HEK293 (cell line): ENCODE results near the gene HMGN4.

Source experiments
- CTCF ChIP-seq: fragments of 450-650 bp; formaldehyde crosslinking; IDR thresholded peaks from 2 replicates; pipeline ENCODE4 v1.5.1; 2016; ENCODE audit warnings: missing biosample characterization, missing genetic modification characterization
- KLF1 ChIP-seq: fragments of 450-650 bp; formaldehyde crosslinking; IDR thresholded peaks from 2 replicates; pipeline ENCODE4 v1.5.1; 2016; ENCODE audit warnings: missing biosample characterization, missing genetic modification characterization
- KLF10 ChIP-seq: fragments of 450-650 bp; IDR thresholded peaks from 2 replicates; pipeline ENCODE4 v1.5.1; 2018; ENCODE audit warnings: missing biosample characterization, mild to moderate bottlenecking, missing genetic modification characterization
- KLF16 ChIP-seq: fragments of 450-650 bp; formaldehyde crosslinking; IDR thresholded peaks from 2 replicates; pipeline ENCODE4 v1.5.1; 2017; ENCODE audit warnings: missing biosample characterization, missing genetic modification characterization
- OVOL3 ChIP-seq: fragments of 450-650 bp; formaldehyde crosslinking; IDR thresholded peaks from 2 replicates; pipeline ENCODE4 v1.5.1; 2016; ENCODE audit warnings: missing biosample characterization, missing genetic modification characterization
- SP7 ChIP-seq: fragments of 450-650 bp; formaldehyde crosslinking; IDR thresholded peaks from 2 replicates; pipeline ENCODE4 v1.5.1; 2016; ENCODE audit warnings: missing biosample characterization, missing genetic modification characterization
- ZBTB17 ChIP-seq: fragments of 450-650 bp; formaldehyde crosslinking; IDR thresholded peaks from 2 replicates; pipeline ENCODE4 v1.5.1; 2016; ENCODE audit warnings: missing biosample characterization, missing genetic modification characterization
- ZNF132 ChIP-seq: fragments of 450-650 bp; formaldehyde crosslinking; IDR thresholded peaks from 2 replicates; pipeline ENCODE4 v1.5.1; 2017; ENCODE audit warnings: missing biosample characterization, missing genetic modification characterization, borderline replicate concordance
- ZNF138 ChIP-seq: fragments of 450-650 bp; formaldehyde crosslinking; IDR thresholded peaks from 2 replicates; pipeline ENCODE4 v1.5.1; 2016; ENCODE audit warnings: missing biosample characterization, missing genetic modification characterization, borderline replicate concordance
- ZNF266 ChIP-seq: fragments of 450-650 bp; formaldehyde crosslinking; IDR thresholded peaks from 2 replicates; pipeline ENCODE4 v1.5.1; 2016; ENCODE audit warnings: missing biosample characterization, missing genetic modification characterization, low read depth
- ZNF324 ChIP-seq: fragments of 450-650 bp; formaldehyde crosslinking; IDR thresholded peaks from 2 replicates; pipeline ENCODE4 v1.5.1; 2016; ENCODE audit warnings: missing biosample characterization, missing genetic modification characterization
- ZNF449 ChIP-seq: fragments of 450-650 bp; formaldehyde crosslinking; IDR thresholded peaks from 2 replicates; pipeline ENCODE4 v1.5.1; 2017; ENCODE audit warnings: missing biosample characterization, mild to moderate bottlenecking, missing genetic modification characterization, moderate library complexity
- ZNF501 ChIP-seq: fragments of 450-650 bp; formaldehyde crosslinking; IDR thresholded peaks from 2 replicates; pipeline ENCODE4 v1.5.1; 2016; ENCODE audit warnings: missing biosample characterization, missing genetic modification characterization
- ZNF600 ChIP-seq: fragments of 450-650 bp; formaldehyde crosslinking; IDR thresholded peaks from 2 replicates; pipeline ENCODE4 v1.5.1; 2016; ENCODE audit warnings: missing biosample characterization, missing genetic modification characterization
- ZNF626 ChIP-seq: fragments of 450-650 bp; sonication (Bioruptor Pico); formaldehyde crosslinking; IDR thresholded peaks from 2 replicates; pipeline ENCODE4 v1.5.1; 2018; ENCODE audit warnings: missing biosample characterization, missing genetic modification characterization, inconsistent platforms
- ZNF658 ChIP-seq: fragments of 450-650 bp; formaldehyde crosslinking; IDR thresholded peaks from 2 replicates; pipeline ENCODE4; 2016; ENCODE audit warnings: missing biosample characterization, missing genetic modification characterization
- ZNF664 ChIP-seq: fragments of 450-650 bp; formaldehyde crosslinking; IDR thresholded peaks from 2 replicates; pipeline ENCODE4 v1.5.1; 2016; ENCODE audit warnings: missing biosample characterization, missing genetic modification characterization
- ZNF76 ChIP-seq: fragments of 450-650 bp; formaldehyde crosslinking; IDR thresholded peaks from 2 replicates; pipeline ENCODE4; 2016; ENCODE audit warnings: low read depth, missing biosample characterization, missing genetic modification characterization, borderline replicate concordance
- ZNF777 ChIP-seq: fragments of 450-650 bp; formaldehyde crosslinking; IDR thresholded peaks from 2 replicates; pipeline ENCODE4 v1.5.1; 2017; ENCODE audit warnings: missing biosample characterization, missing genetic modification characterization, borderline replicate concordance
- ZNF785 ChIP-seq: fragments of 450-650 bp; formaldehyde crosslinking; IDR thresholded peaks from 2 replicates; pipeline ENCODE4 v1.5.1; 2016; ENCODE audit warnings: missing biosample characterization, missing genetic modification characterization
- ZNF791 ChIP-seq: fragments of 450-650 bp; formaldehyde crosslinking; IDR thresholded peaks from 2 replicates; pipeline ENCODE4 v1.5.1; 2016; ENCODE audit warnings: missing biosample characterization, missing genetic modification characterization
- ZSCAN16 ChIP-seq: fragments of 450-650 bp; formaldehyde crosslinking; IDR thresholded peaks from 2 replicates; pipeline ENCODE4 v1.5.1; 2016; ENCODE audit warnings: missing biosample characterization, missing genetic modification characterization
- TF ChIP-seq, protein P1 (sequence below): fragments of 450-650 bp; IDR thresholded peaks from 2 replicates; pipeline ENCODE4 v1.5.1; 2018; ENCODE audit warnings: missing biosample characterization, mild to moderate bottlenecking, missing genetic modification characterization
- TF ChIP-seq, protein P2 (sequence below): fragments of 450-650 bp; formaldehyde crosslinking; IDR thresholded peaks from 2 replicates; pipeline ENCODE4 v1.5.1; 2016; ENCODE audit warnings: missing biosample characterization, missing genetic modification characterization

HMGN4 gene

GRCh38 chr6:26571592-26572296 lies 33.6 kb downstream of the HMGN4 start (continued):
- peak; percentile 58 for TF ChIP-seq ZNF600
- TF ChIP-seq ZNF791 (tag by site-specific recombination): no peak
- TF ChIP-seq ZNF501 (tag by site-specific recombination): peak; percentile 87
- TF ChIP-seq ZNF449 (tag by site-specific recombination): no peak; the same call in 1 of the 2 replicates
- TF ChIP-seq, protein P1, sequence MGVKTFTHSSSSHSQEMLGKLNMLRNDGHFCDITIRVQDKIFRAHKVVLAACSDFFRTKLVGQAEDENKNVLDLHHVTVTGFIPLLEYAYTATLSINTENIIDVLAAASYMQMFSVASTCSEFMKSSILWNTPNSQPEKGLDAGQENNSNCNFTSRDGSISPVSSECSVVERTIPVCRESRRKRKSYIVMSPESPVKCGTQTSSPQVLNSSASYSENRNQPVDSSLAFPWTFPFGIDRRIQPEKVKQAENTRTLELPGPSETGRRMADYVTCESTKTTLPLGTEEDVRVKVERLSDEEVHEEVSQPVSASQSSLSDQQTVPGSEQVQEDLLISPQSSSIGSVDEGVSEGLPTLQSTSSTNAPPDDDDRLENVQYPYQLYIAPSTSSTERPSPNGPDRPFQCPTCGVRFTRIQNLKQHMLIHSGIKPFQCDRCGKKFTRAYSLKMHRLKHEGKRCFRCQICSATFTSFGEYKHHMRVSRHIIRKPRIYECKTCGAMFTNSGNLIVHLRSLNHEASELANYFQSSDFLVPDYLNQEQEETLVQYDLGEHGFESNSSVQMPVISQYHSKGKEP (tag by site-specific recombination): peak; percentile 60; the same call in 1 of the 2 replicates
- no peak for TF ChIP-seq CTCF (tag by site-specific recombination)
- TF ChIP-seq ZNF658 (tag by site-specific recombination): no peak
- TF ChIP-seq ZBTB17 (tag by site-specific recombination): peak; percentile 92
- peak; percentile 92 for TF ChIP-seq SP7 (tag by site-specific recombination)
- TF ChIP-seq ZNF132 (tag by site-specific recombination): no peak
- TF ChIP-seq ZNF324 (tag by site-specific recombination): peak; percentile 93
- no peak for TF ChIP-seq KLF1 (tag by site-specific recombination)
- no peak for TF ChIP-seq ZNF777 (tag by site-specific recombination)
- TF ChIP-seq ZNF785 (tag by site-specific recombination): 0 out of 2 replicates have a peak, but pooled peaks have one; percentile 26
- no peak for TF ChIP-seq ZSCAN16 (tag by site-specific recombination)
- TF ChIP-seq KLF10 (tag by site-specific recombination): peak; percentile 65
- TF ChIP-seq ZNF626 (tag by site-specific recombination): peak; percentile 59; the same call in 1 of the 2 replicates
- TF ChIP-seq ZNF266 (tag by site-specific recombination): no peak
- TF ChIP-seq ZNF664: peak; percentile 50; the same call in 1 of the 2 replicates
- TF ChIP-seq, protein P2, sequence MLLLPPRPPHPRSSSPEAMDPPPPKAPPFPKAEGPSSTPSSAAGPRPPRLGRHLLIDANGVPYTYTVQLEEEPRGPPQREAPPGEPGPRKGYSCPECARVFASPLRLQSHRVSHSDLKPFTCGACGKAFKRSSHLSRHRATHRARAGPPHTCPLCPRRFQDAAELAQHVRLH (tag by site-specific recombination): peak; percentile 97
- no peak for TF ChIP-seq KLF16 (tag by site-specific recombination)
- TF ChIP-seq ZNF138: no peak
- TF ChIP-seq OVOL3: no peak
- peak; percentile 18; the same call in 1 of the 2 replicates for TF ChIP-seq ZNF76 (tag by site-specific recombination)
- TF ChIP-seq, all 188 proteins: peak for 87
